ENCODE data around the gene ACKR3. TPM values are rescaled to one million over a fixed set of nuclear protein-coding genes. Genes with fewer than 3 reads are reported as not detected.

The ACKR3 gene
- total and polyA plus RNA-seq, 2 of the 4 experiments (the other 2 are of a cell fraction) = not detected

DNA sequence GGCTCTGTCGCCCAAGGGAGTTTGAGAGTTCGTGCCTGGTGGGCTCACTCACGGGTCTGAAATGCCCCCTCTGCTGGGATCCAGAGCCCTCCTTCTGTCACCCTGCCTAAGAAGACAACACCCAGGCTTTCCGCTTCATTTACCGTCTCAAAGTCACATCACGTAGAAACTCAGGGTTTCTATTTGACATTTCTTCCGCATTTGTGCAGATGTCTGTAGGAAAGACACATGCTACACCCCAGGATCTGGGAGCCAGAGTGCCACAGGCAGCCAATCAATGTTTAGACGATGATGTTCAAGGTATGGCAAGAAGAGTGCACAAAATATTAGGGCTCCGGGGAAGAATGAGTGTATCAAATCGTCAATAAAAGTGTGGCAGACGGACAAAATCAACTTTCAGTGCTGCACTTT is 24.4 kb upstream of the ACKR3 start:
- no peaks in the 10 kb centered on the region for H4K20me1 ChIP-seq (ENCODE audit: insufficient read depth, low read length)
- H3K9ac ChIP-seq (ENCODE audit: low read depth, low read length) = no peak overlapping the region
- H3K9me3 ChIP-seq (ENCODE audit: control insufficient read depth, insufficient read depth, low read length) = no peaks in the 10 kb centered on the region
- no peak overlapping the region for H3K4ac ChIP-seq (ENCODE audit: low read depth, low read length)
- no peaks in the 10 kb centered on the region; the same call in none of the 2 replicates for H3K27me3 ChIP-seq (ENCODE audit: control insufficient read depth, insufficient read depth, low read length)
- no peak overlapping the region for H2BK15ac ChIP-seq (ENCODE audit: low read depth, low read length)
- no TSS peak for BruUV-seq (replicated peaks)
- no peak overlapping the region for H2AFZ ChIP-seq (replicated peaks; ENCODE audit: low read length, poor library complexity)
- H3K9me1 ChIP-seq (ENCODE audit: insufficient read depth, low read length) = no peaks in the 10 kb centered on the region
- no peak overlapping the region for H2AK5ac ChIP-seq (ENCODE audit: low read depth, low read length)
- no peak overlapping the region for H4K5ac ChIP-seq (ENCODE audit: low read depth, low read length)
- dilution Hi-C loops (cut with HindIII; ENCODE audit: low sequenced_read_pairs, unreplicated experiment) (no loop called here), intact Hi-C loops (cut with micrococcal nuclease) (no loop called here), in situ Hi-C loops (cut with MboI; ENCODE audit: low sequenced_read_pairs) (no loop called here)
- ChIA-PET POLR2A (ENCODE audit: unreplicated experiment) (no interaction called here), CTCF (no interaction called here)
- ATAC-seq (ENCODE audit: low read depth) (no peak), DNase-seq (no peak)
- H2BK5ac ChIP-seq (ENCODE audit: low read depth, low read length, poor library complexity, severe bottlenecking) = no peak overlapping the region
- no peaks in the 10 kb centered on the region for H3K79me1 ChIP-seq (ENCODE audit: low read depth in 1 of 2, low read length in 2 of 2)
- H3K36me3 ChIP-seq (ENCODE audit: control insufficient read depth, insufficient read depth, low read length) = no peaks in the 10 kb centered on the region
- H2BK120ac ChIP-seq (ENCODE audit: low read depth, low read length) = no peak overlapping the region
- H3K4me3 ChIP-seq (ENCODE audit: insufficient read depth, low read depth, low read length) = no peak overlapping the region
- H3K14ac ChIP-seq (replicated peaks; ENCODE audit: low read depth, low read length) = no peak overlapping the region
- H4K8ac ChIP-seq (ENCODE audit: low read depth in 2 of 2, low read length in 2 of 2) = no peak overlapping the region
- WGBS, 2 experiments (ENCODE audit: extremely low coverage in 2 of 2, insufficient read length in 1 of 2) = 94% methylated on average over 5 of the region's 11 CpGs; no CpG with 5 or more reads in 1 of the 2 experiments
- H2BK20ac ChIP-seq (ENCODE audit: low read depth, low read length) = no peak overlapping the region
- no peak overlapping the region for H3K23ac ChIP-seq (ENCODE audit: low read depth, low read length)
- no peaks in the 10 kb centered on the region for H3K4me1 ChIP-seq (ENCODE audit: control insufficient read depth, insufficient read depth, low read length)
- TF ChIP-seq POLR2A (IDR thresholded peaks at IDR 0.05; ENCODE audit: low read depth, low read length) (no peak), FOS (IDR thresholded peaks at IDR 0.05; ENCODE audit: low read depth, low read length) (no peak), SMC3 (IDR thresholded peaks at IDR 0.05; ENCODE audit: low read depth, low read length) (no peak), MXI1 (IDR thresholded peaks at IDR 0.05; ENCODE audit: borderline replicate concordance, low read depth, low read length) (no peak), CHD1 (IDR thresholded peaks at IDR 0.05; ENCODE audit: low read depth, low read length) (no peak), RFX5 (IDR thresholded peaks at IDR 0.05; ENCODE audit: low read depth, low read length) (no peak), NFE2L2 (IDR thresholded peaks at IDR 0.05; ENCODE audit: low read depth, low read length) (no peak), RAD21 (IDR thresholded peaks at IDR 0.05; ENCODE audit: low read length) (no peak), CEBPB (IDR thresholded peaks at IDR 0.05; ENCODE audit: low read depth, low read length) (no peak), MAZ (IDR thresholded peaks at IDR 0.05; ENCODE audit: borderline replicate concordance, low read depth, low read length) (no peak), BHLHE40 (IDR thresholded peaks at IDR 0.05; ENCODE audit: low read depth, low read length) (no peak)
- TF ChIP-seq, protein P1, sequence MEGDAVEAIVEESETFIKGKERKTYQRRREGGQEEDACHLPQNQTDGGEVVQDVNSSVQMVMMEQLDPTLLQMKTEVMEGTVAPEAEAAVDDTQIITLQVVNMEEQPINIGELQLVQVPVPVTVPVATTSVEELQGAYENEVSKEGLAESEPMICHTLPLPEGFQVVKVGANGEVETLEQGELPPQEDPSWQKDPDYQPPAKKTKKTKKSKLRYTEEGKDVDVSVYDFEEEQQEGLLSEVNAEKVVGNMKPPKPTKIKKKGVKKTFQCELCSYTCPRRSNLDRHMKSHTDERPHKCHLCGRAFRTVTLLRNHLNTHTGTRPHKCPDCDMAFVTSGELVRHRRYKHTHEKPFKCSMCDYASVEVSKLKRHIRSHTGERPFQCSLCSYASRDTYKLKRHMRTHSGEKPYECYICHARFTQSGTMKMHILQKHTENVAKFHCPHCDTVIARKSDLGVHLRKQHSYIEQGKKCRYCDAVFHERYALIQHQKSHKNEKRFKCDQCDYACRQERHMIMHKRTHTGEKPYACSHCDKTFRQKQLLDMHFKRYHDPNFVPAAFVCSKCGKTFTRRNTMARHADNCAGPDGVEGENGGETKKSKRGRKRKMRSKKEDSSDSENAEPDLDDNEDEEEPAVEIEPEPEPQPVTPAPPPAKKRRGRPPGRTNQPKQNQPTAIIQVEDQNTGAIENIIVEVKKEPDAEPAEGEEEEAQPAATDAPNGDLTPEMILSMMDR (conservative IDR thresholded peaks at IDR 0.05; ENCODE audit: low read depth, low read length) = no peak
- H3K18ac ChIP-seq (ENCODE audit: low read depth, low read length) = no peak overlapping the region
- H3K56ac ChIP-seq (ENCODE audit: extremely low read depth, insufficient read depth, low read length) = no peak overlapping the region
- no peak overlapping the region for H2AK9ac ChIP-seq (replicated peaks; ENCODE audit: low read depth, low read length, poor library complexity)
- no peak overlapping the region for H3K4me2 ChIP-seq (ENCODE audit: low read depth, low read length)
- no peak overlapping the region for H4K91ac ChIP-seq (ENCODE audit: insufficient read depth, low read depth, low read length)
- H3K27ac ChIP-seq (ENCODE audit: insufficient read depth, low read length) = no peak overlapping the region
